Ectodermal cell (in vitro differentiated cells): ENCODE data around the gene CWH43.
"Not testable (repeated sequence)": the region's sequence is repeated elsewhere in the genome, so short reads cannot be mapped to it uniquely, and the experiment has no call there.

Experiments
- H3K27ac ChIP-seq: 2 replicates; pipeline ENCODE4 v1.7.0; 2013; ENCODE audit warnings: mild to moderate bottlenecking, low read depth, low read length; ENCODE audit not compliant: insufficient read depth, poor library complexity, severe bottlenecking
- H3K27me3 ChIP-seq: 2 replicates; pipeline ENCODE4 v1.7.0; 2013; ENCODE audit warnings: mild to moderate bottlenecking, low read length; ENCODE audit not compliant: insufficient read depth, control insufficient read depth, poor library complexity, severe bottlenecking
- H3K36me3 ChIP-seq: one replicate; pipeline ENCODE4 v1.7.0; 2013; ENCODE audit warnings: low read length; ENCODE audit not compliant: control insufficient read depth, insufficient read depth
- H3K4me1 ChIP-seq: one replicate; pipeline ENCODE4 v1.7.0; 2013; ENCODE audit warnings: low read length; ENCODE audit not compliant: control insufficient read depth, insufficient read depth
- H3K4me3 ChIP-seq: 2 replicates; pipeline ENCODE4 v1.7.0; 2013; ENCODE audit warnings: low read depth, low read length, control low read depth; ENCODE audit not compliant: insufficient read depth
- H3K9me3 ChIP-seq: 2 replicates; pipeline ENCODE4 v1.7.0; 2013; ENCODE audit warnings: mild to moderate bottlenecking, low read length, moderate library complexity; ENCODE audit not compliant: control insufficient read depth
- WGBS, 2 experiments: methylation state at CpG; one replicate each; pipeline ENCODE4 v1.1.7; 2013; ENCODE audit warnings: missing lambda C conversion rate in 2 of 2; 5-methylcytosine and 5-hydroxymethylcytosine counted together

CWH43 gene

GRCh38 chr4:49092608-49093135 is 106.6 kb downstream of the CWH43 start:
- H3K27ac ChIP-seq, H3K4me1 ChIP-seq, H3K27me3 ChIP-seq, H3K36me3 ChIP-seq, H3K4me3 ChIP-seq: not testable (repeated sequence)
- 65 to 69% methylated on average over 10 to 11 of the region's 11 CpGs for WGBS, 2 experiments
- peaks cover 33% of the 10 kb centered on the region for H3K9me3 ChIP-seq

- WGBS, 2 experiments: 72 to 73% methylated on average over 11 of the region's 11 CpGs
- H3K9me3 ChIP-seq: peaks cover 23% of the 10 kb centered on the region
These were observed 110.1 kb downstream of the CWH43 start for GRCh38 chr4:49096215-49096614.

GRCh38 chr4:49096627-49097026 is 110.6 kb downstream of the CWH43 start:
- H3K27ac ChIP-seq, H3K4me3 ChIP-seq, H3K36me3 ChIP-seq, H3K27me3 ChIP-seq, H3K4me1 ChIP-seq: not testable (repeated sequence)
- WGBS, 2 experiments: 57 to 62% methylated on average over 8 of the region's 8 CpGs
- H3K9me3 ChIP-seq: peaks cover 19% of the 10 kb centered on the region

More at GRCh38 chr4:49096215-49096614, 110.1 kb downstream of the CWH43 start:
- H3K27ac ChIP-seq, H3K4me1 ChIP-seq, H3K27me3 ChIP-seq, H3K36me3 ChIP-seq, H3K4me3 ChIP-seq: not testable (repeated sequence)

GRCh38 chr4:49097071-49097470 is 111.0 kb downstream of the CWH43 start:
- H3K36me3 ChIP-seq, H3K27ac ChIP-seq, H3K4me3 ChIP-seq, H3K4me1 ChIP-seq, H3K27me3 ChIP-seq: not testable (repeated sequence)
- WGBS, 2 experiments: 57 to 58% methylated on average over 9 of the region's 9 CpGs
- H3K9me3 ChIP-seq: peaks cover 18% of the 10 kb centered on the region

- H3K27me3 ChIP-seq, H3K4me3 ChIP-seq, H3K27ac ChIP-seq, H3K4me1 ChIP-seq, H3K36me3 ChIP-seq: not testable (repeated sequence)
- peaks cover 20% of the 10 kb centered on the region for H3K9me3 ChIP-seq
- WGBS, 2 experiments: 55 to 56% methylated on average over 11 of the region's 11 CpGs
These were observed 111.4 kb downstream of the CWH43 start for GRCh38 chr4:49097505-49097904.

GRCh38 chr4:49098034-49098759 is 112.1 kb downstream of the CWH43 start:
- WGBS, 2 experiments: 66 to 68% methylated on average over 14 of the region's 14 CpGs
- not testable (repeated sequence) for H3K4me3 ChIP-seq, H3K36me3 ChIP-seq, H3K4me1 ChIP-seq, H3K27me3 ChIP-seq, H3K27ac ChIP-seq
- H3K9me3 ChIP-seq: peaks cover 20% of the 10 kb centered on the region

- peaks cover 28% of the 10 kb centered on the region for H3K9me3 ChIP-seq
- WGBS, 2 experiments: 72 to 73% methylated on average over 16 of the region's 16 CpGs
- H3K4me3 ChIP-seq, H3K27ac ChIP-seq, H3K27me3 ChIP-seq, H3K36me3 ChIP-seq, H3K4me1 ChIP-seq: not testable (repeated sequence)
These were observed 113.9 kb downstream of the CWH43 start for GRCh38 chr4:49099831-49100444.

- not testable (repeated sequence) for H3K36me3 ChIP-seq, H3K4me3 ChIP-seq, H3K27ac ChIP-seq, H3K27me3 ChIP-seq, H3K4me1 ChIP-seq
- 62 to 63% methylated on average over 8 of the region's 9 CpGs for WGBS, 2 experiments
- peaks cover 28% of the 10 kb centered on the region for H3K9me3 ChIP-seq
These were observed 116.3 kb downstream of the CWH43 start for GRCh38 chr4:49102344-49102898.

GRCh38 chr4:49103436-49104136 is 117.5 kb downstream of the CWH43 start:
- H3K36me3 ChIP-seq, H3K27ac ChIP-seq, H3K27me3 ChIP-seq, H3K4me3 ChIP-seq, H3K4me1 ChIP-seq: not testable (repeated sequence)
- WGBS, 2 experiments: 47 to 54% methylated on average over 11 to 12 of the region's 14 CpGs
- peaks cover 30% of the 10 kb centered on the region for H3K9me3 ChIP-seq
